ENCODE results near the gene S100G. TPM values are rescaled to one million over a fixed set of nuclear protein-coding genes. Genes with fewer than 3 reads are reported as not detected.

S100G gene
- total RNA-seq, 2 experiments from 2014 or later, result not detected

DNA sequence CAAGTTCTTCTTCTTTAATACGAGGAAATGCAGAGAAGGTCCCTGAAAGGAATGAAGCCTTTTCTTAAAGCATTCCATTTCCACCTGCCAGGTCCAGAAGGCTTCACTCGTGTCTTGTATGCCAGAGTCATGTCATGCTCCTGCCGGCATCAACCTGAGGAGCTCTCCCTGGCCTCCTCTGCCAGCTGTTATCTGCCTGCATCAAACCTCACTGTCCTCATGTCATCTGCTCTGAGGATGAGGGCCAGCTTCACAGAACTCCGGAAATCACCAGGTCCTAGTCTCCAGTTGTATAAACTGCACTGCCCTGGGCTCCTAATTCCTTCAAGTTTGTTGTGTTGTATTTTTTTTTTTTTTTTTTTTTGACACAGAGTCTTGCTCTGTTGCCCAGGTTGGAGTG lies 20.0 kb upstream of the S100G start:
- peaks cover 5% of the 10 kb centered on the region for H3K4me1 Mint-ChIP-seq

DNA sequence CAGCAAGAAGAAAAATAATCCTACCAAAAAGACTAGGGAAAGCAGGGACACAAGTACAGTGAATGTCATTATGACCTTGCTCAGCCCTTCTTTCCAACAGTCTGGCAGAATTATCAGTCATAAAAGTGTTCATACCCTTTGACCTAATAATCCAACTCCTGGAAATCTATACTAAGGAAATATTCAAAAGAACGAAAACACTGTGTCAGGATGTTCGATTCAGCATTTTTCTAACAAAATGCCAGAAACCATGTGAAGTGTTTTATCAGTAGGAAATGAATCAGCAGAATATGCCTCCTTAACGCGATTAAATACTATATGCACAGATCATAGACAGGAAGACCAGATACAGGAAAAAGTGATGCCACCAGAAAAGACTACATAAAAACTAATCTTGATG lies 16.2 kb upstream of the S100G start:
- CTCF ChIA-PET, result no interaction called here
- H3K9me3 Mint-ChIP-seq, result no peaks in the 10 kb centered on the region
- DNase-seq, result no peak
- no peaks in the 10 kb centered on the region for H3K36me3 Mint-ChIP-seq (ENCODE audit: low read depth)
- peaks cover 5% of the 10 kb centered on the region for H3K4me1 Mint-ChIP-seq
- H3K27ac Mint-ChIP-seq, result no peak overlapping the region
- H3K4me3 Mint-ChIP-seq, result no peak overlapping the region
- no peaks in the 10 kb centered on the region for H3K27me3 Mint-ChIP-seq
- POLR2A ChIA-PET, result no interaction called here

More for the DNA sequence above, 20.0 kb upstream of the S100G start:
- ChIA-PET POLR2A (no interaction called here), CTCF (no interaction called here)
- no peak overlapping the region for H3K27ac Mint-ChIP-seq
- no peak overlapping the region for H3K4me3 Mint-ChIP-seq
- DNase-seq, result no peak
- no peaks in the 10 kb centered on the region for H3K27me3 Mint-ChIP-seq
- H3K36me3 Mint-ChIP-seq (ENCODE audit: low read depth), result no peaks in the 10 kb centered on the region
- H3K9me3 Mint-ChIP-seq, result no peaks in the 10 kb centered on the region

DNA sequence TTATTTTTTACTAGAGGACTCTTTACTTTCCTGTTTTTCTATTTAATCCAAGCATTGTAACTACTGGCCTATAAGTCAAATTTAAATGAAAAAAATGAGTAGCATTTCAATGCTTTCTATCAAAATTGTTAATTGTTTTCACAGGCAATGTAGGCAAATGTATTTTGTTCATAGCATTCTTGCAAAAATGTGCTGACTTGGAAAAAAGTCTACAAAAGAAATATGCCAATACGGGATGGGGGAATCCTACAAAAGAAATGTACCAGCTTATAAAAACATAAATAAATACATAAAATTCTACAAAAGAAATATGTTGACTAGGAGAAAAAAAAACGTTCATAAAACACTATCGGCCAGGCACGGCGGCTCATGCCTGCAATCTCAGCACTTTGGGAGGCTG lies 14.9 kb upstream of the S100G start:
- Mint-ChIP-seq H3K27ac (no peak overlapping the region), H3K27me3 (no peaks in the 10 kb centered on the region), H3K4me1 (peaks cover 5% of the 10 kb centered on the region), H3K4me3 (no peak overlapping the region), H3K36me3 (ENCODE audit: low read depth) (no peaks in the 10 kb centered on the region), H3K9me3 (no peaks in the 10 kb centered on the region)
- no peak for DNase-seq
- CTCF ChIA-PET, result no interaction called here
- POLR2A ChIA-PET, result no interaction called here

DNA sequence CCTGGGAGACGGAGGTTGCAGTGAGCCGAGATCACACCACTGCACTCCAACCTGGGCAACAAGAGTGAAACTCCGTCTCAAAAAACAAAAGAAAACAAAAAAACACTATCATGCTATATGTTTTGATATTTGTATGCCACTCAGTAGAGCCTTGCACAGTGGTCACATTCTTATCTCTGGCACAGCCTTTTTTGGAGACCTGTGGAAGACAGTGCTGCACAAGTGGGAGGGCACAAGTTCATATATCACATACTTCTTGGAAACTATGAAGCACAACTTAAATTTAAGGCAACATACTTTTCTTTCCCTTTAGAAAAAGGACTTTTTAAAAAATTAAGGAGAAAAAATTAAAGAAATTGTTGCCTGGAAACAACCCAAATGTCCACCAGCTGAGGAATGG lies 14.4 kb upstream of the S100G start:
- POLR2A ChIA-PET, result no interaction called here
- H3K9me3 Mint-ChIP-seq, result no peaks in the 10 kb centered on the region
- no peaks in the 10 kb centered on the region for H3K27me3 Mint-ChIP-seq
- H3K36me3 Mint-ChIP-seq (ENCODE audit: low read depth), result no peaks in the 10 kb centered on the region
- no peak overlapping the region for H3K27ac Mint-ChIP-seq
- peaks cover 5% of the 10 kb centered on the region for H3K4me1 Mint-ChIP-seq
- CTCF ChIA-PET, result no interaction called here
- no peak overlapping the region for H3K4me3 Mint-ChIP-seq
- DNase-seq, result no peak

DNA sequence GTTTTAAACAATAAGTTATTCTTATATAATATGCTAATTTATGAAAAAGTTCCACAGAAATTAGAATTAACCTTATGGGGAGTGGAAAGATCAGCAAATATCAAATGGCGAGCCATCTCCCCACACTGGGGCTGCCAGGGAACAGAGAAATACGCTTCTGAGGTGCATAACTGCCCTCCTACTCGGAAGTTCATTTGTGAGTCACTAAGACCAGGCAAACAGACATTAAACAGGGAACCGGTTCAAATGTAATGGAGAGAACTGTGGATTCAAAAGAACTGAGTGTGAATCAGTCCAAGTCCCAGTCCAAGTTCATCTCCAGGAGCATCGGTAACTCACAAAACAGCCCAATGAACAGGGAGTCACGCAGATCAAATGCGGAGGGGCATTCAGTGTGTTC lies 11.4 kb upstream of the S100G start:
- Mint-ChIP-seq H3K9me3 (no peaks in the 10 kb centered on the region), H3K36me3 (ENCODE audit: low read depth) (no peaks in the 10 kb centered on the region), H3K4me3 (no peak overlapping the region), H3K4me1 (peaks cover 5% of the 10 kb centered on the region), H3K27me3 (no peaks in the 10 kb centered on the region), H3K27ac (no peak overlapping the region)
- ChIA-PET CTCF (no interaction called here), POLR2A (no interaction called here)
- no peak for DNase-seq

DNA sequence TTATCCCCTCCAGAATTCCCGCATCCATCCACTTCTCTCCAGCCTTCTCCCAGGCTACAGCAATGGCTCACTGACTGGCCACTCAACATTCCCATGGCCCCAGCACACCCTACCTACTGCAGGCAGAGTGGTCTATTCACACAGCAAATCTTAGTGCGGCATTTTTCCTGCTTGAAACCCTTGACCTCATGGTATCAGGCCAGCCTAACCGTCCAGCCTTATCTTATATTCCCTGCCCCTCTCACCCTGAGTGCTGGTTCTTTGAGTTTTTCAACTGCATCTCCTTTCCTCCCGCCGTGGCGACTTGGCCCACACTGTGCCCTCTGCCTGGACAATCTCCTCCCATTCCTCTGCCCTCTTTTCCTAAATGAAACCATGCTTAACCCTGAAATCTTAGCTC lies 10.0 kb upstream of the S100G start:
- Mint-ChIP-seq H3K4me3 (no peak overlapping the region), H3K4me1 (no peaks in the 10 kb centered on the region), H3K36me3 (ENCODE audit: low read depth) (no peaks in the 10 kb centered on the region), H3K27me3 (no peaks in the 10 kb centered on the region), H3K27ac (no peak overlapping the region), H3K9me3 (no peaks in the 10 kb centered on the region)
- POLR2A ChIA-PET, result no interaction called here
- CTCF ChIA-PET, result no interaction called here
- DNase-seq, result no peak

DNA sequence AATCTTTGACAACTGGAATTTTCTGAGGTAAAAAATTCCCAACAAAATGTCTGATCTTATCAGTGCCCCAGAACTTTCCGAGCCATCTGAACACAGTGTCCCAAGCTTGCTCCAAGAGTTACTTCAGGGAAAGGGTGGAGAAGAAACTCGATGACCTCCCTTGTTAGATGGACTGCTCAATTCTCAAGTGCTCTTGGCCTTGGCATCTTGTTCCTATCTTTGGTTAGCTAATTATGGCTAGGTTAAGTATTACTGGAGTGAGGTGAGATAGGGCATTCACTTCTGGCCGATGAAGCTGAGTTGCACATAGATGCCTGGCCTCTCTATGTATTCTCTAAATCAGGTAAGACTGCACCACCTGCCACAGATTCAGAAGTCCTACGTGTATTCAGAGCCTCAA lies 9.1 kb upstream of the S100G start:
- no peaks in the 10 kb centered on the region for H3K36me3 Mint-ChIP-seq (ENCODE audit: low read depth)
- ChIA-PET CTCF (no interaction called here), POLR2A (no interaction called here)
- no peaks in the 10 kb centered on the region for H3K27me3 Mint-ChIP-seq
- no peak for DNase-seq
- no peak overlapping the region for H3K4me3 Mint-ChIP-seq
- no peak overlapping the region for H3K27ac Mint-ChIP-seq
- no peaks in the 10 kb centered on the region for H3K9me3 Mint-ChIP-seq
- H3K4me1 Mint-ChIP-seq, result no peaks in the 10 kb centered on the region

DNA sequence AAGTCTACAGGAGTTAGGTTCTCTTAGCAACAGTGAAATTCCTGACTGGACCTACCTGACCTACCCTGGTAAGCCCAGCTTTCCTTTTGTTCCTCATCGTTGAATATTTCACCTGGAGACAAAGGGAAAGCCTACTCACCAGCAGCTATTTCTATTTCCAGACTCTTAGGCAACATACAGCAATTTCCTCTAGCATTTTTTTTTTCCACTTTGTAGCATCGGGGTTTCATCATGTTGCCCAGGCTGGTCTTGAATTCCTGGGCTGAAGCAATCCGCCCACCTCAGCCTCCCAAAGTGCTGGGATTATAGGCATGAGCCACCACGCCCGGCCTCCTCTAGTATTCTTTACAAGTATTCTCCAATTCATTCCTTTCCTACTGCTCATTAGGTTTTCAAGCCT lies 6.8 kb upstream of the S100G start:
- Mint-ChIP-seq H3K4me3 (no peak overlapping the region), H3K27ac (no peak overlapping the region), H3K36me3 (ENCODE audit: low read depth) (no peaks in the 10 kb centered on the region), H3K9me3 (no peaks in the 10 kb centered on the region), H3K4me1 (no peaks in the 10 kb centered on the region), H3K27me3 (no peaks in the 10 kb centered on the region)
- POLR2A ChIA-PET, result no interaction called here
- CTCF ChIA-PET, result no interaction called here
- no peak for DNase-seq

DNA sequence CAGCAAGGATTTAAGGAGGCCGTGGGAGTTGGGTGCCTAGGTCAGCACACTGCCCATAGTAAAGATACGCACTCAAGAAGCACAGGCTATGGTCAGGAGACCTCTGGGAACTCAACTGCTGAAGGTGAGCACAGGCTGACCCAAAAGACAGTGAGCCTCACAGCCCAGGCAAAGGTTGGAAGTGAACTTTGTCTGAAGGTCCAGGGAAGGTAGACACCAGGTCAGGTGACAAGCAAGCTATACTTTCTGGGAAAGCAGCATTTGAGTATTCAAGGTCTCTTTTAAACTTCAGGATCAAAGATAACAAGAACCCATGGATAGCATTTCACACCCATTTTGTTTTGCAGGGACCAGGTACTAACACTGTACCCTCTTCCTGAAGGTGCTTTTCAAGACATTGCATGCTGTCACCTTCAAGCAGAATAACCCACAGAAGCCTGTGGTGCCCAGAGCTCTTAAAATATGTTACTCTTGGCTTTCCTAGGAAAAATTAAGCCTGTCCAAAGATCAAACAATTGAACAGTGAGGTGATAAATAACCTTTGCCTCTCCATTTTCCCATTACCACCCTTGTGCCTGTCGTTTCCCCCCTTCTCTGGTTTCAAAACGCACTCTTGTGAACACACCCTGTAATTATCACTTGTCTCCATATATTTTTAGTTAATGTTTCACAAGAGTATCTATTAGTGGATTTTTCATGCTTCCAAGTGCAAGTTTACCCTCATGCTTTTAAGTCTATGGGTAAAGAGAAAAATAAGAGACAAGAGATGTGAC lies 3.4 kb upstream of the S100G start:
- Mint-ChIP-seq H3K27ac (no peak overlapping the region), H3K4me1 (no peaks in the 10 kb centered on the region), H3K4me3 (no peak overlapping the region), H3K9me3 (no peaks in the 10 kb centered on the region), H3K36me3 (ENCODE audit: low read depth) (peaks cover 2% of the 10 kb centered on the region), H3K27me3 (no peaks in the 10 kb centered on the region)
- ChIA-PET CTCF (no interaction called here), POLR2A (no interaction called here)
- no peak for DNase-seq

DNA sequence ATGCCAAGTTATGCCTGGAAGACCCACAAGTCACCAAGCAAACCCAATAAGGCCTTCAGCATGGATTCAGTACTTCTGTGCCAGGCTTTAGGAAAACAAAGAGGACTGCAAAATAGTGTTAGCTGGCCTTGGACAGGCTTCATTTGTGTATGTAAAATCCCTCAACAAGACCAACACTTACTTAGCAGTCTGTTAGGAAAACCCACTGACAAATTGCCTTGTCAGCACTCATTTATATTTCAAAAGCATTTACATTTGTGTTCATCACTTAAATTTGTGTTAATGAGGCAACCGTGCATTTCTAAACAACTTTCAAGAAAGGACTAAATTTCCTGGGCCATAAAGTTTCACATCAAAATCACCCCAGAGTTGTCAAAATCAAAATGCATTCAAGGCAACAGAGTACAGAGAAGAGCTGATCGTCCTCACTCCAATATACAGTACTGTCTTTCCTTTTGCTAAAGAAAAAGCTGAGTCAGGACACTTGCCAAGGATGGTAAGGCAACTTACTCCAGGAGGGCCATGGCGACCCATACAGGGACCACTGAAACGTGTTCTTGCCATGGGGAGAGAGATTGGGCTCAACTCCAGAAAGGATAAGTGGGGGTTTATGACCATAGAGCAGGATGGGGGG lies 1.6 kb downstream of the S100G start:
- ChIA-PET CTCF (interaction anchor here (0.6 kb wide), 1 partner anchor 21 kb away, joined by 3 read pairs; no protein-coding TSS in a partner anchor), POLR2A (no interaction called here)
- Mint-ChIP-seq H3K27me3 (no peaks in the 10 kb centered on the region), H3K9me3 (no peaks in the 10 kb centered on the region), H3K36me3 (ENCODE audit: low read depth) (peaks cover 2% of the 10 kb centered on the region), H3K4me3 (no peak overlapping the region), H3K4me1 (no peaks in the 10 kb centered on the region), H3K27ac (no peak overlapping the region)
- DNase-seq, result no peak

DNA sequence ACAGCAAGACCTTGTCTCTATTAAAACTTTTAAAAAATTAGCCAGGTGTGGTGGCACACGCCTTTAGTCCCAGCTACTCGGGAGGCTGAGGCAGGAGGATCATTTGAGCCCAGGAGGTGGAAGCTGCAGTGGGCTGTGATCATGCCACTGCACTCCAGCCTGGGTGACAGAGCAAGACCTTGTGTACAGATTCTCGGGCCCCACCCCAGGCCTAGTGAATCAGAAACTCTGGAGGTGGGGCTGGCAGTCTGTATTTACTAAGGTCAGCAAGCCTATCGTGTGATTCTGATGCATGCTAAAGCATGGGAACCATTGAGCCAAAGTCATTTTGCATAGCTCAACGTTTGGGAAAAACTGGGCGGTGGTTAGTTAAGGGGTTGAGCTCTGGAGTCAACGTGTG lies 3.5 kb downstream of the S100G start:
- H3K4me1 Mint-ChIP-seq, result no peaks in the 10 kb centered on the region
- no peaks in the 10 kb centered on the region for H3K27me3 Mint-ChIP-seq
- CTCF ChIA-PET, result no interaction called here
- H3K36me3 Mint-ChIP-seq (ENCODE audit: low read depth), result peaks cover 2% of the 10 kb centered on the region
- POLR2A ChIA-PET, result no interaction called here
- H3K9me3 Mint-ChIP-seq, result no peaks in the 10 kb centered on the region
- no peak overlapping the region for H3K4me3 Mint-ChIP-seq
- no peak for DNase-seq
- no peak overlapping the region for H3K27ac Mint-ChIP-seq

DNA sequence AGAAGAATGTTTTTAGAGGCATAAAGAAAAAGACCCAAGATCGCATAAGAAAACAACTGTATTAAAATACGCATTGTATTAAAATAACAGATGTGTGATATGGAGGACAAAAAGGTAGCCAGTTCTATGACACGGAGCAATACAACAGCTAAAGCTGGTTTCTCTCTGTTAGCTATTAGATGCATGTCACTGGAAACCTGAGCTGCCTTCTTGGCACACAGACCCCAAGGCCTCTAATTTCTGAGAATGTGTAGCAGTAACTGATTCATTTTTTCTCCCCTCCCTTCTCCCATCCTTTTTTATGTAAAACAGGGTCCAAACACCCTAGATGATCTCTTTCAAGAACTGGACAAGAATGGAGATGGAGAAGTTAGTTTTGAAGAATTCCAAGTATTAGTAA lies 4.1 kb downstream of the S100G start:
- H3K27ac Mint-ChIP-seq, result no peak overlapping the region
- POLR2A ChIA-PET, result no interaction called here
- no peak for DNase-seq
- H3K4me3 Mint-ChIP-seq, result no peak overlapping the region
- H3K36me3 Mint-ChIP-seq (ENCODE audit: low read depth), result peaks cover 2% of the 10 kb centered on the region
- H3K27me3 Mint-ChIP-seq, result no peaks in the 10 kb centered on the region
- H3K4me1 Mint-ChIP-seq, result no peaks in the 10 kb centered on the region
- no peaks in the 10 kb centered on the region for H3K9me3 Mint-ChIP-seq
- CTCF ChIA-PET, result no interaction called here

DNA sequence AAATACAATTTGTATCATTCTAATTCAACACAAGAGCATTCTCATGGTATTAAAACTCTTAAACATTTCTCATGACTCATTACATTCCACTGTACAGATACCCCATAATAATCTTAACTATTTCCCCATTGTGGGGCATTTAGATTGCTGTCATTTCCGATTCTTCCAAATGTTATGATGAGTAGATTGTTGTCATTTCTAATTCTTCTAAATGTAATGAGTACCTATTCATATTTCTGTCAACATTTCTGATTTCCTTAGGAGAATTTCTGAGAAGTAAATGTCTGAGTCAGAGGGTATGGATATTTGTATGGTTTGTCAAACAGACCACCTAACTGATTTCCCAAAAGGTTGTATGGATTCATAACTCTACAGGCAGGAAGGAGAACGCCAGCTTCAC lies 8.3 kb downstream of the S100G start:
- no peaks in the 10 kb centered on the region for H3K4me1 Mint-ChIP-seq
- H3K27ac Mint-ChIP-seq, result no peak overlapping the region
- ChIA-PET CTCF (no interaction called here), POLR2A (no interaction called here)
- no peak overlapping the region for H3K4me3 Mint-ChIP-seq
- H3K27me3 Mint-ChIP-seq, result no peaks in the 10 kb centered on the region
- DNase-seq, result no peak
- no peaks in the 10 kb centered on the region for H3K36me3 Mint-ChIP-seq (ENCODE audit: low read depth)
- no peaks in the 10 kb centered on the region for H3K9me3 Mint-ChIP-seq

DNA sequence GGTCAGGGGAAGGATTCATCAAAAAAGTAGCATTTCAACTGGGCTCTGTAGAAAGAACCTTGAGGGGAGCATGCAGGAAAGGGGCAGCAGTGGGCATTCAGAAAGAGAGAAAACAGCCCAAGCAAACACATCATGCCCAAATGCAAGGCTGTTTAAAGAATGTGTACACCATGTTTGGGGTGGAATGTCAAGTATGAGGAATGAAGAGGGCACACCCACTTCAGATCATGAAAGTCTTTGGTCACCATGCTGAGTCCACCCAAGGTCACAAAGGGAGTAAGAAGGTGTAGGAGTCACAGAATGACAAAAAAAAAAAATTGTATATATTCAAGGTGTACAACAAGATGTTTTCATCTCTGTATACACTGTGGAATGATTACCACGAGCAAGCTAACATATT lies 9.4 kb downstream of the S100G start:
- no peak overlapping the region for H3K4me3 Mint-ChIP-seq
- ChIA-PET CTCF (no interaction called here), POLR2A (no interaction called here)
- no peak for DNase-seq
- no peaks in the 10 kb centered on the region for H3K9me3 Mint-ChIP-seq
- no peaks in the 10 kb centered on the region for H3K4me1 Mint-ChIP-seq
- no peaks in the 10 kb centered on the region for H3K27me3 Mint-ChIP-seq
- H3K27ac Mint-ChIP-seq, result no peak overlapping the region
- no peaks in the 10 kb centered on the region for H3K36me3 Mint-ChIP-seq (ENCODE audit: low read depth)

Measured in activated CD4-positive, alpha-beta memory T cell treated with anti-CD3 and anti-CD28 coated beads, Interleukin-2, amount 10 ng/mL, durations not matched to agents 7 days and 5 days (primary cell).